ENCODE results near the gene GRAMD2A. TPM values are rescaled to one million over a fixed set of nuclear protein-coding genes. Genes with fewer than 3 reads are reported as not detected.
A peak's percentile ranks its signal among the peaks of the same experiment; 100 is the strongest.
"Not testable (repeated sequence)": the region's sequence is repeated elsewhere in the genome, so short reads cannot be mapped to it uniquely, and the experiment has no call there.

Gene GRAMD2A
- total RNA-seq, 1 donor from 2014 or later = 2.6 TPM

GRCh38 chr15:72173401-72173800 is 24.2 kb downstream of the GRAMD2A start:
- Mint-ChIP-seq H3K4me3 (no peak overlapping the region), H3K27me3 (ENCODE audit: low read depth) (no peaks in the 10 kb centered on the region), H3K9me3 (no peaks in the 10 kb centered on the region), H3K4me1 (peaks cover 31% of the 10 kb centered on the region), H3K27ac (no peak overlapping the region), H3K36me3 (no peaks in the 10 kb centered on the region)
- no peak for TF ChIP-seq CTCF (IDR thresholded peaks at IDR 0.05; ENCODE audit: unreplicated experiment)
- no peak for DNase-seq (ENCODE audit: low spot score in 2 of 2, unreplicated experiment in 2 of 2)

- H3K27ac Mint-ChIP-seq = no peak overlapping the region
- DNase-seq (ENCODE audit: low spot score in 2 of 2, unreplicated experiment in 2 of 2) = no peak
- H3K36me3 Mint-ChIP-seq = no peaks in the 10 kb centered on the region
- no peaks in the 10 kb centered on the region for H3K9me3 Mint-ChIP-seq
- no peaks in the 10 kb centered on the region for H3K27me3 Mint-ChIP-seq (ENCODE audit: low read depth)
- H3K4me3 Mint-ChIP-seq = no peak overlapping the region
- TF ChIP-seq CTCF (IDR thresholded peaks at IDR 0.05; ENCODE audit: unreplicated experiment) = no peak
- peaks cover 38% of the 10 kb centered on the region for H3K4me1 Mint-ChIP-seq
Observed at GRCh38 chr15:72172796-72173195, 24.8 kb downstream of the GRAMD2A start.

GRCh38 chr15:72171978-72172377 is 25.6 kb downstream of the GRAMD2A start:
- peaks cover 43% of the 10 kb centered on the region for H3K4me1 Mint-ChIP-seq
- H3K27me3 Mint-ChIP-seq (ENCODE audit: low read depth); H3K4me3 Mint-ChIP-seq; H3K9me3 Mint-ChIP-seq; H3K27ac Mint-ChIP-seq; H3K36me3 Mint-ChIP-seq; DNase-seq (ENCODE audit: low spot score in 2 of 2, unreplicated experiment in 2 of 2): not testable (repeated sequence)

GRCh38 chr15:72170691-72171090 is 26.9 kb downstream of the GRAMD2A start:
- Mint-ChIP-seq H3K36me3 (no peaks in the 10 kb centered on the region), H3K4me3 (no peak overlapping the region), H3K27me3 (ENCODE audit: low read depth) (no peaks in the 10 kb centered on the region), H3K9me3 (no peaks in the 10 kb centered on the region), H3K27ac (no peak overlapping the region), H3K4me1 (peaks cover 43% of the 10 kb centered on the region)
- no peak for TF ChIP-seq CTCF (IDR thresholded peaks at IDR 0.05; ENCODE audit: unreplicated experiment)
- no peak for DNase-seq (ENCODE audit: low spot score in 2 of 2, unreplicated experiment in 2 of 2)

- no peaks in the 10 kb centered on the region for H3K36me3 Mint-ChIP-seq
- no peaks in the 10 kb centered on the region for H3K27me3 Mint-ChIP-seq (ENCODE audit: low read depth)
- H3K4me1 Mint-ChIP-seq = peaks cover 43% of the 10 kb centered on the region
- no peak for DNase-seq (ENCODE audit: low spot score in 2 of 2, unreplicated experiment in 2 of 2)
- TF ChIP-seq CTCF (IDR thresholded peaks at IDR 0.05; ENCODE audit: unreplicated experiment) = no peak
- peak overlapping the region; percentile 25 for H3K27ac Mint-ChIP-seq
- no peak overlapping the region for H3K4me3 Mint-ChIP-seq
- H3K9me3 Mint-ChIP-seq = no peaks in the 10 kb centered on the region
Observed at GRCh38 chr15:72169921-72170611, 27.5 kb downstream of the GRAMD2A start.

- no peaks in the 10 kb centered on the region for H3K27me3 Mint-ChIP-seq (ENCODE audit: low read depth)
- no peak for DNase-seq (ENCODE audit: low spot score in 2 of 2, unreplicated experiment in 2 of 2)
- peak overlapping the region; percentile 94 for H3K27ac Mint-ChIP-seq
- H3K4me3 Mint-ChIP-seq = no peak overlapping the region
- TF ChIP-seq CTCF (IDR thresholded peaks at IDR 0.05; ENCODE audit: unreplicated experiment) = no peak
- H3K36me3 Mint-ChIP-seq = no peaks in the 10 kb centered on the region
- H3K4me1 Mint-ChIP-seq = peaks cover 41% of the 10 kb centered on the region
- no peaks in the 10 kb centered on the region for H3K9me3 Mint-ChIP-seq
Observed at GRCh38 chr15:72169236-72169920, 28.2 kb downstream of the GRAMD2A start.
